ENCODE measurements around the gene PCSK2.

GRCh38 chr20:17236766-17237165 lies 9.9 kb downstream of the PCSK2 start:
- TF ChIP-seq POLR2AphosphoS5 (IDR thresholded peaks at IDR 0.05; ENCODE audit: low read depth, low read length) (no peak), POLR2A (IDR thresholded peaks at IDR 0.05; ENCODE audit: low read depth, low read length) (no peak), TAF1 (IDR thresholded peaks at IDR 0.05; ENCODE audit: borderline replicate concordance, low read depth, low read length) (no peak)
